Urothelium cell line (cell line): Measurements from ENCODE around the gene FMC1.
"Not testable (repeated sequence)": the region's sequence is repeated elsewhere in the genome, so short reads cannot be mapped to it uniquely, and the experiment has no call there.

ENCODE experiments used
- DNase-seq: peaks from one replicate; pipeline ENCODE4 v3.0.0; 2011; ENCODE audit warnings: low spot score, mixed read lengths
- FAIRE-seq: peaks from 2 replicates; lab custom pipeline; 2011; peaks lifted over from hg19 to GRCh38; lab: Jason Lieb, UNC

FMC1 gene

DNA sequence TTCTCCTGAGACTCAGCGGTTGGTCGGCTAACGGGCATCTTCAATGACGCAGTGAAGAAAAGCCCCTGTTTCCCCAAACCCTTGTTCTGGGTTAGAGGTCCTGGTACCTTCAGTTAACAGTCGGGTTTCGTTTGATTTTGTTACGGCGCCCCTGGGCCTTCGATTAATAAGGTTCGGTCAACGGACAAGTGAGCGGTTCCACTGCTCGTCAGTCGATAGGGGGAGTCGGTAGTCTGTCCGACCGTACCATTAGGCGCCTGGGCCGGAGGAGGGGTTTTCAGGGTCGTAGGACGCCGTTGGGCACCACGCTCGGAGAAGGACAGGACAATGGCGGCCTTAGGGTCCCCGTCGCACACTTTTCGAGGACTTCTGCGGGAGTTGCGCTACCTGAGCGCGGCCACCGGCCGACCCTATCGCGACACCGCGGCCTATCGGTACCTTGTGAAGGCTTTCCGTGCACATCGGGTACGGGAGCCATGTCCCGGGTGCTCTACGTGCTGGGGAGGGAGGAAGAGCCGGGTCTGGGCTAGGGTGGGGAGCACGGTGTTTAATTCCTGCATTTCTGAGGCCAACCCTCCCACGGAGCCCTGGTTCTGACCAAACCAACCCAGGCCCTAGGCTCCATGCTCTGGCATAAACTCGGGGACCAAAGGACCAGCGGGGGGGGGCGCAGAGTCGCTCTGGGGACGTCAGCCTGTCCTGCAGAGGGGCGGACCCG lies at the start of gene FMC1:
TSS of gene FMC1 (plus strand) at position 280 of the 718 bp plus-strand sequence. CDS start at position 328, 48 bp downstream.
- FAIRE-seq (no peak), DNase-seq (peak; percentile 87)

DNA sequence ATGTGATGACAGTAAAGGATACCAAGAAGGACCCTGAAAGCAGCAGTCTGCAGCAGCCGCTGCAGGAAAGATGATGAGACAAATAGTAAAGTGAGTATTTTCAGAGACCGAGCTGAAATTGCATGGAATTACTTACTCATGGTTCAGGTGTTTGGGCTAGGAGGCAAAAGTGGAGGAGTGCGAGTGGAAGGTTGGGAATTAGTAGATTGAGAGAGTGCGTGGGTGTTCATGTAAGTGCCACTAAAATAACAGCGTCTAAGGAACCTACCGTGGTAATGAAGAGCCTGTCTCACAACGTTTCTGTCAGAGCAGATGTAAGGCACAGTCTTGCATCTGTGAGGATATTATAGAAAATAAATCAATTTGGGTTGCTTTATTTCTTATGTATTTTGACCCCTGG lies 48.3 kb upstream of the FMC1 start:
- DNase-seq = no peak
- FAIRE-seq = no peak

DNA sequence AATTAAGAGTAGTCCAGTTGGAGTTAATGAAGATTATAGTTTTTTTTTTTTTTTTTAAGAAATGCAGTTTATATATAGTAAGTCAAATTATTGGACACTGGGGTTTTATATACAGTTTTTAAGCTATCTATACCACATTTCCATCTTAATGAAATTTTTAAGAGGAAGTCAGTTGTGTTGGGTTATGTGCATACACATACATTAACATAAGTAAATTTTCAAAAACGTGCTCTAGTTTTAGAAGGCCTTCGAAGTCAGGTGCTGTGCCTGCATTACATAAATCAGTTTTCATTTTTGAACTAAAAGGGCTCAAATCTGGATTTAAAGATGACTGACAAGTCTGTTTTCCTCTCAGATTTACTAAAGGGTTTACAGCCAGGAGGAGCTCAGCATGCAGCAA lies 47.6 kb upstream of the FMC1 start:
- DNase-seq (no peak), FAIRE-seq (no peak)

DNA sequence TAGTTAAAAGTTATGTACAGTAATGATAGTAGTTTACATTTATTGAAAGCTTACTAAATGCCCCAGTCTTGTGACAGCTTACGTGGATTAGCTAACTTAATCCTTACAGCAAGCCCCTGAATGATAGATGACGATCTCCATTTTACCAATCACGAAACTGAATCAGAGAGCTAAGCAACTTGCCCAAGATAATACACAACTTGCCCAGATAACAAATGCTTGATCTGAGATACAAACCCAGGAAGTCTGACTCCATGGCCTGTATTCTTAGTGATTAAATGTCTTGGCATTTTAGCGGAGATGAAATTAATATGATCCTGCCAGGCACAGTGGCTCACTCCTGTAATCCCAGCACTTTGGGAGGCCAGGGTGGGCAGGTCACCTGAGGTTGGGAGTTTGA lies 46.9 kb upstream of the FMC1 start:
- no peak for DNase-seq
- FAIRE-seq = no peak

- no peak for FAIRE-seq
- no peak for DNase-seq
Observed at GRCh38 chr7:139294951-139295575, 46.1 kb upstream of the FMC1 start.

DNA sequence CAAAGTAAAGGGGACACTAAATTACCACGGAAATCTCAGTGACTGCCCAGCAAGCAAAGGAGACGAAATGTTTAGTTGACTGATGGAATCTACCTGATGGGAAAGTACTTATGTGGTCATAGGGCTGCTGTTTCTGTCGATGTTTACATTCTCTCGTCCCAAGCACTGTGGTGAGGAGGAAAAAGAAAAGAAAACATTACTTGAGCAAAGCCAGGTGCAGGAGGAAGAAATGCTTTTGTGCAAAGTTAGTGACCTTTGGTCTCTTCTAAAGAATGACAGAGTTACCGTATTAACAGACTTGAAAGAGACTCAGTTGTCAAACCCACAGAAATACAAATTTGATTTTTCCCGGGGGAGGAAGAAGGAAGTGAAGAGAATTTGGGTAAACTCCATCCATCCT lies 43.3 kb upstream of the FMC1 start:
- DNase-seq (no peak), FAIRE-seq (no peak)

DNA sequence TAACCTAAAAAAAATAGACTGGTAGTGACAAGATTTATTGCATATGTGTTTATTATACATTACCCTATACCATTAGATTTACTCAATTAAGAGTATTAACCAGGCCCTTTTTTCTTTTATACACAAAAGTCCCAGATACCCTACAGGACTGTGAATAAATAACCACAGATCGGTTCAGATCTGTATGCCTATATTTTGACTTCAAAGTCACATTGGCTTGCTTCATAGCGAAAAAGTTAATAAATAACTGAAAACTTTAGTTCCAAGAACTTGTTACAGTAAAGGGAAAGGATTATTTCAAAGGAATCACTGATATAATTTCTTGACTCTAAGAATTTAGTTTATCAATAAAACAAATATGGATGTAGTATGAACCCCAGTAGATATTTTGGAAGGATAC lies 41.8 kb upstream of the FMC1 start:
- no peak for FAIRE-seq
- no peak for DNase-seq

- DNase-seq (no peak), FAIRE-seq (no peak)
Observed at GRCh38 chr7:139300390-139300789, 40.7 kb upstream of the FMC1 start.

- FAIRE-seq = no peak
- no peak for DNase-seq
Observed at GRCh38 chr7:139304517-139304916, 36.6 kb upstream of the FMC1 start.

- FAIRE-seq (no peak), DNase-seq (no peak)
Observed at GRCh38 chr7:139317939-139318505, 23.1 kb upstream of the FMC1 start.

- no peak for FAIRE-seq
- no peak for DNase-seq
Observed at GRCh38 chr7:139321071-139321745, 19.9 kb upstream of the FMC1 start.

GRCh38 chr7:139324709-139325108 lies 16.4 kb upstream of the FMC1 start:
- DNase-seq, FAIRE-seq: not testable (repeated sequence)

DNA sequence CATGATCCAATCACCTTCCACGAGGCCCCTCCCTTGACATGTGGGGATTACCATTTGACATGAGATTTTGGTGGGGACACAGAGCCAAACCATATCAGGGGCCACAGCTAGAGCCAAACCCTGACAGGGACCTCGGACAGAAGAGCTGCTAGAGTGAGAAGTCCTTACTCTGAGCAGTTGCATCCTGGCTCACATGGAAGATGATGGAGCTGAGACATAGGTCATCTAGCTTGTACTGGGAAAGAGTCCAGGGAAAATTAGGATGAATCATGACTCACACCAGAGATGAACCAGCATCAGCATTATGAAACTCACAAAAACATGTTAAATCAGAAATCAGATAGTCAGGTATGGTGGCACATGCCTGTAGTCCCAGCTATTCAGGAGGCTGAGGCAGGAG lies 12.8 kb upstream of the FMC1 start:
- no peak for FAIRE-seq
- DNase-seq = peak; percentile 22

DNA sequence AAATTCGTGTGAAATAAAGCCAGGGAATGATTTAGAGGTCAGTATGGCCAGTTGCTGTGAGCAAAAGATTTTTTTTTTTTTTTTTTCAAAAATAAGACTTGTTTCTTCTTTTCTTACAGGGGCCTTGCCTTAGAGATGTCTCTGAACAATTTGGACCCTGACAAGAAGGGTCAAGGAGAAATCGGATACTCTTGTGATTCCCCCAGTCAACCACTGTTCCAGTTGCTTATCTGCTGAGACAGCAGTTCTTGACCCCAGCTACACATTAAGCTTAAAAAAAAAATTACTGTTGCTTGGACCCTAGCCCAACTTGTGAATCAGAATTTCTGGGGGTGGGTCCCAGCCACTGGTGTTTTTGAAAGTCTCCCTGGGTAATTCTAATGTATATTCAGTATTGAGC lies 12.0 kb upstream of the FMC1 start:
- FAIRE-seq (no peak), DNase-seq (no peak)

DNA sequence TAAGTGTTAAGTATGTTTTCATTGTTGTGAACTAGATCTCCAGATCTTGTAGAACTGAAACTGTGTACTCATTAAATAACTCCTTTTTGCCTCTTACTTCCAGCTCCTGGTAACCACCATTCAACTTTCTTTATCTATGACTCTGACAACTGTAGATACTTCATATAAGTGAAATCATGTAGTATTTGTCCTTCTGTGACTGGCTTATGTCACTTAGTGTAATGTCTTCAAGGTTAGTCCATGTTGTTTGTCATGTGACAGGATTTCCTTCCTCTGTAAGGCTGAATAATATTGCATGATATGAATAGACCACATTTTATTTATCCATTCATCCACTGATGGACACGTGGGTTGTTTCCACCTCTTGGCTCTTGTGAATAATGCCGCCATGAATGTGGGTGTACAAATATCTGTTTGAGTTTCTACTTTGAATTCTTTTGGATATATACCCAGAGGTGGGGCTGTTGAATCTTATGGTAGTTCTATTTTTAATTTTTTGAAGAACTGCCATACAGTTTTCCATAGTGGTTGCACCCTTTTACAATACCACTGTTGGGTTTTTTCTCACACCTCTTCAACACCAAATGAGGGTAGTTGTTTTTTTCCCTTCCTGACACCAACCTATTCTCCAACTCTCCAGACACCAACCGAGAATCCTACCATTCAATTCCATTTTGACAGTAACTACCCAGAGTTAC lies 10.7 kb upstream of the FMC1 start:
- DNase-seq = no peak
- no peak for FAIRE-seq

GRCh38 chr7:139332697-139333359 lies 8.3 kb upstream of the FMC1 start:
- DNase-seq (no peak), FAIRE-seq (no peak)

- not testable (repeated sequence) for DNase-seq, FAIRE-seq
Observed at GRCh38 chr7:139333443-139333842, 7.7 kb upstream of the FMC1 start.

GRCh38 chr7:139334399-139335150 lies 6.6 kb upstream of the FMC1 start:
- DNase-seq (no peak), FAIRE-seq (no peak)

- FAIRE-seq (no peak), DNase-seq (no peak)
Observed at GRCh38 chr7:139339025-139339424, 2.1 kb upstream of the FMC1 start.

GRCh38 chr7:139339698-139340036 lies 1.5 kb upstream of the FMC1 start:
- no peak for FAIRE-seq
- no peak for DNase-seq
